HEK293 (cell line): ENCODE data around the gene SNRNP70.

ENCODE experiments used
- CTCF ChIA-PET: fragments of 350-600 bp; formaldehyde crosslinking; extraction: SDS; loops from one replicate; lab custom pipeline; 2021; ENCODE audit warnings: antibody characterized with exemption; lab: Yijun Ruan, JAX
- POLR2A ChIA-PET: fragments of 300-600 bp; formaldehyde crosslinking; extraction: SDS; loops from one replicate; lab custom pipeline; 2020; ENCODE audit warnings: antibody characterized with exemption, inconsistent platforms; lab: Yijun Ruan, JAX
- H3K27ac ChIP-seq: fragments of 200-500 bp; sonication (Bioruptor generic); 2 replicates; pipeline ENCODE4 v1.5.1; 2014; ENCODE audit warnings: low read depth, low read length, control low read depth, inconsistent platforms; ENCODE audit errors: extremely low read depth
- H3K36me3 ChIP-seq, 2 experiments: fragments of 200-500 bp in 1 of 2; sonication (Bioruptor generic) in 1 of 2; 1 replicate in 1 of 2; 2 replicates in 1 of 2; pipeline ENCODE4 v1.5.1; 2014 to 2017; ENCODE audit warnings: inconsistent platforms in 2 of 2, low read length in 2 of 2; ENCODE audit not compliant: control insufficient read depth in 2 of 2, insufficient read depth in 1 of 2
- H3K4me1 ChIP-seq: fragments of 200-500 bp; sonication (Bioruptor generic); 2 replicates; pipeline ENCODE4 v1.5.1; 2014; ENCODE audit warnings: mild to moderate bottlenecking, low read length, inconsistent platforms; ENCODE audit not compliant: control insufficient read depth, insufficient read depth
- H3K4me3 ChIP-seq: 2 replicates; pipeline ENCODE4 v1.5.1; 2011; ENCODE audit warnings: low read depth, mild to moderate bottlenecking, control low read depth, low read length, moderate library complexity
- H3K9me3 ChIP-seq: fragments of 200-500 bp; sonication (Bioruptor generic); 2 replicates; pipeline ENCODE4 v1.5.1; 2014; ENCODE audit warnings: low read depth, low read length, inconsistent platforms; ENCODE audit not compliant: control insufficient read depth, insufficient read depth
- GLI2 ChIP-seq: fragments of 450-650 bp; formaldehyde crosslinking; IDR thresholded peaks from 2 replicates; pipeline ENCODE4; 2017; ENCODE audit warnings: missing biosample characterization, missing genetic modification characterization, low read depth, borderline replicate concordance
- GLIS1 ChIP-seq: fragments of 450-650 bp; formaldehyde crosslinking; IDR thresholded peaks from 2 replicates; pipeline ENCODE4 v1.5.1; 2016; ENCODE audit warnings: missing biosample characterization, missing genetic modification characterization
- HOXA7 ChIP-seq: sonication (generic); formaldehyde crosslinking; IDR thresholded peaks from 2 replicates; pipeline ENCODE4 v1.8.1; 2022; ENCODE audit warnings: missing genetic modification reagents, borderline replicate concordance
- IKZF3 ChIP-seq: fragments of 450-650 bp; IDR thresholded peaks from 2 replicates; pipeline ENCODE4 v1.5.0; 2018; ENCODE audit warnings: missing biosample characterization, mild to moderate bottlenecking, missing genetic modification characterization, moderate library complexity
- KLF16 ChIP-seq: fragments of 450-650 bp; formaldehyde crosslinking; IDR thresholded peaks from 2 replicates; pipeline ENCODE4 v1.5.1; 2017; ENCODE audit warnings: missing biosample characterization, missing genetic modification characterization
- SP2 ChIP-seq: fragments of 450-650 bp; formaldehyde crosslinking; IDR thresholded peaks from 2 replicates; pipeline ENCODE4 v1.5.1; 2016; ENCODE audit warnings: missing biosample characterization, missing genetic modification characterization
- SP7 ChIP-seq: fragments of 450-650 bp; formaldehyde crosslinking; IDR thresholded peaks from 2 replicates; pipeline ENCODE4 v1.5.1; 2016; ENCODE audit warnings: missing biosample characterization, missing genetic modification characterization
- ZBTB48 ChIP-seq: fragments of 450-650 bp; formaldehyde crosslinking; IDR thresholded peaks from 2 replicates; pipeline ENCODE4 v1.5.1; 2016; ENCODE audit warnings: missing biosample characterization, missing genetic modification characterization
- ZNF140 ChIP-seq: fragments of 450-650 bp; formaldehyde crosslinking; IDR thresholded peaks from 2 replicates; pipeline ENCODE4 v1.5.1; 2016; ENCODE audit warnings: missing biosample characterization, missing genetic modification characterization
- ZNF174 ChIP-seq: fragments of 450-650 bp; formaldehyde crosslinking; IDR thresholded peaks from 2 replicates; pipeline ENCODE4 v1.5.0; 2017; ENCODE audit warnings: missing biosample characterization, mild to moderate bottlenecking, missing genetic modification characterization
- ZNF266 ChIP-seq: fragments of 450-650 bp; formaldehyde crosslinking; IDR thresholded peaks from 2 replicates; pipeline ENCODE4 v1.5.1; 2016; ENCODE audit warnings: missing biosample characterization, missing genetic modification characterization, low read depth
- ZNF280C ChIP-seq: fragments of 450-650 bp; formaldehyde crosslinking; IDR thresholded peaks from 2 replicates; pipeline ENCODE4 v1.5.1; 2016; ENCODE audit warnings: missing biosample characterization, missing genetic modification characterization
- ZNF335 ChIP-seq: fragments of 450-650 bp; formaldehyde crosslinking; conservative IDR thresholded peaks from 2 replicates; pipeline ENCODE4 v1.5.1; 2016; ENCODE audit warnings: missing biosample characterization, missing genetic modification characterization
- ZNF341 ChIP-seq: fragments of 450-650 bp; formaldehyde crosslinking; IDR thresholded peaks from 2 replicates; pipeline ENCODE4; 2016; ENCODE audit warnings: low read depth, missing biosample characterization, missing genetic modification characterization
- ZNF366 ChIP-seq: fragments of 450-650 bp; formaldehyde crosslinking; conservative IDR thresholded peaks from 2 replicates; pipeline ENCODE4 v1.5.1; 2016; ENCODE audit warnings: missing biosample characterization, missing genetic modification characterization
- ZNF394 ChIP-seq: fragments of 450-650 bp; formaldehyde crosslinking; IDR thresholded peaks from 2 replicates; pipeline ENCODE4 v1.5.1; 2016; ENCODE audit warnings: missing biosample characterization, missing genetic modification characterization, mild to moderate bottlenecking, moderate library complexity, borderline replicate concordance
- ZNF529 ChIP-seq: fragments of 450-650 bp; formaldehyde crosslinking; IDR thresholded peaks from 2 replicates; pipeline ENCODE4 v1.5.1; 2017; ENCODE audit warnings: missing genetic modification characterization, missing biosample characterization; ENCODE audit not compliant: insufficient replicate concordance
- ZNF585B ChIP-seq: fragments of 450-650 bp; formaldehyde crosslinking; IDR thresholded peaks from 2 replicates; pipeline ENCODE4 v1.5.1; 2016; ENCODE audit warnings: missing biosample characterization, missing genetic modification characterization
- ZNF610 ChIP-seq: fragments of 450-650 bp; formaldehyde crosslinking; IDR thresholded peaks from 2 replicates; pipeline ENCODE4 v1.5.1; 2016; ENCODE audit warnings: missing biosample characterization, missing genetic modification characterization, borderline replicate concordance
- ZNF624 ChIP-seq: fragments of 450-650 bp; formaldehyde crosslinking; IDR thresholded peaks from 2 replicates; pipeline ENCODE4 v1.5.1; 2017; ENCODE audit warnings: missing biosample characterization, missing genetic modification characterization
- ZNF658 ChIP-seq: fragments of 450-650 bp; formaldehyde crosslinking; IDR thresholded peaks from 2 replicates; pipeline ENCODE4; 2016; ENCODE audit warnings: missing biosample characterization, missing genetic modification characterization
- ZNF777 ChIP-seq: fragments of 450-650 bp; formaldehyde crosslinking; IDR thresholded peaks from 2 replicates; pipeline ENCODE4 v1.5.1; 2017; ENCODE audit warnings: missing biosample characterization, missing genetic modification characterization, borderline replicate concordance
- ZNF791 ChIP-seq: fragments of 450-650 bp; formaldehyde crosslinking; IDR thresholded peaks from 2 replicates; pipeline ENCODE4 v1.5.1; 2016; ENCODE audit warnings: missing biosample characterization, missing genetic modification characterization
- TF ChIP-seq, protein P1 (sequence below): fragments of 450-650 bp; formaldehyde crosslinking; IDR thresholded peaks from 2 replicates; pipeline ENCODE4 v1.5.1; 2016; ENCODE audit warnings: missing biosample characterization, missing genetic modification characterization
- TF ChIP-seq, protein P2 (sequence below): fragments of 450-650 bp; formaldehyde crosslinking; IDR thresholded peaks from 2 replicates; pipeline ENCODE4 v1.5.1; 2016; ENCODE audit warnings: missing biosample characterization, missing genetic modification characterization, borderline replicate concordance
- TF ChIP-seq, protein P3 (sequence below): fragments of 450-650 bp; formaldehyde crosslinking; IDR thresholded peaks from 2 replicates; pipeline ENCODE4 v1.5.1; 2017; ENCODE audit warnings: missing biosample characterization, missing genetic modification characterization

SNRNP70 gene

GRCh38 chr19:49064768-49065611 is 20.3 kb upstream of the SNRNP70 start, which contains the start of gene NTF4 (continued):
- TF ChIP-seq ZNF394 (tag by site-specific recombination), result no peak
- TF ChIP-seq, protein P1, sequence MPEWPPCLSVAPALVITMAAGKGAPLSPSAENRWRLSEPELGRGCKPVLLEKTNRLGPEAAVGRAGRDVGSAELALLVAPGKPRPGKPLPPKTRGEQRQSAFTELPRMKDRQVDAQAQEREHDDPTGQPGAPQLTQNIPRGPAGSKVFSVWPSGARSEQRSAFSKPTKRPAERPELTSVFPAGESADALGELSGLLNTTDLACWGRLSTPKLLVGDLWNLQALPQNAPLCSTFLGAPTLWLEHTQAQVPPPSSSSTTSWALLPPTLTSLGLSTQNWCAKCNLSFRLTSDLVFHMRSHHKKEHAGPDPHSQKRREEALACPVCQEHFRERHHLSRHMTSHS, result no peak
- no peak for TF ChIP-seq ZNF777
- peak; percentile 54 for TF ChIP-seq SP2 (tag by site-specific recombination)
- no peak for TF ChIP-seq ZNF341
- no peak for TF ChIP-seq GLIS1 (tag by site-specific recombination)
- TF ChIP-seq ZNF335 (tag by site-specific recombination), result peak; percentile 40; the same call in 1 of the 2 replicates
- TF ChIP-seq KLF16, result no peak
- TF ChIP-seq, protein P2, sequence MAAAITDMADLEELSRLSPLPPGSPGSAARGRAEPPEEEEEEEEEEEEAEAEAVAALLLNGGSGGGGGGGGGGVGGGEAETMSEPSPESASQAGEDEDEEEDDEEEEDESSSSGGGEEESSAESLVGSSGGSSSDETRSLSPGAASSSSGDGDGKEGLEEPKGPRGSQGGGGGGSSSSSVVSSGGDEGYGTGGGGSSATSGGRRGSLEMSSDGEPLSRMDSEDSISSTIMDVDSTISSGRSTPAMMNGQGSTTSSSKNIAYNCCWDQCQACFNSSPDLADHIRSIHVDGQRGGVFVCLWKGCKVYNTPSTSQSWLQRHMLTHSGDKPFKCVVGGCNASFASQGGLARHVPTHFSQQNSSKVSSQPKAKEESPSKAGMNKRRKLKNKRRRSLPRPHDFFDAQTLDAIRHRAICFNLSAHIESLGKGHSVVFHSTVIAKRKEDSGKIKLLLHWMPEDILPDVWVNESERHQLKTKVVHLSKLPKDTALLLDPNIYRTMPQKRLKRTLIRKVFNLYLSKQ (tag by site-specific recombination), result no peak
- no peak for TF ChIP-seq ZNF529 (tag by site-specific recombination)
- TF ChIP-seq ZNF174 (tag by site-specific recombination), result no peak
- TF ChIP-seq SP7, result 0 out of 2 replicates have a peak, but pooled peaks have one; percentile 9
- no peak for TF ChIP-seq ZBTB48
- no peak for TF ChIP-seq GLI2 (tag by site-specific recombination)
- TF ChIP-seq ZNF266, result no peak
- TF ChIP-seq ZNF791, result no peak

- H3K27ac ChIP-seq, result no peak overlapping the region
- H3K36me3 ChIP-seq, result no peaks in the 10 kb centered on the region
- H3K4me1 ChIP-seq, result peaks cover 6% of the 10 kb centered on the region
- TF ChIP-seq ZNF624 (tag by site-specific recombination) (no peak), ZNF658 (tag by site-specific recombination) (no peak), ZNF366 (tag by site-specific recombination) (peak; percentile 11; the same call in 1 of the 2 replicates), ZNF280C (no peak), ZNF610 (tag by site-specific recombination) (no peak), ZNF140 (no peak), IKZF3 (tag by site-specific recombination) (0 out of 2 replicates have a peak, but pooled peaks have one; percentile 30), HOXA7 (no peak), ZNF585B (tag by site-specific recombination) (no peak)
- TF ChIP-seq, protein P3, sequence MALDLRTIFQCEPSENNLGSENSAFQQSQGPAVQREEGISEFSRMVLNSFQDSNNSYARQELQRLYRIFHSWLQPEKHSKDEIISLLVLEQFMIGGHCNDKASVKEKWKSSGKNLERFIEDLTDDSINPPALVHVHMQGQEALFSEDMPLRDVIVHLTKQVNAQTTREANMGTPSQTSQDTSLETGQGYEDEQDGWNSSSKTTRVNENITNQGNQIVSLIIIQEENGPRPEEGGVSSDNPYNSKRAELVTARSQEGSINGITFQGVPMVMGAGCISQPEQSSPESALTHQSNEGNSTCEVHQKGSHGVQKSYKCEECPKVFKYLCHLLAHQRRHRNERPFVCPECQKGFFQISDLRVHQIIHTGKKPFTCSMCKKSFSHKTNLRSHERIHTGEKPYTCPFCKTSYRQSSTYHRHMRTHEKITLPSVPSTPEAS (tag by site-specific recombination), result no peak
- H3K4me3 ChIP-seq, result no peak overlapping the region
- H3K9me3 ChIP-seq, result no peaks in the 10 kb centered on the region
- CTCF ChIA-PET, result interaction anchor here (0.6 to 1.7 kb wide), 11 partner anchors 8 to 442 kb away, joined by 3 to 9 read pairs (median 4); no protein-coding TSS in a partner anchor
- POLR2A ChIA-PET, result interaction anchor here (0.5 to 2.0 kb wide), 4 partner anchors 10 to 73 kb away, joined by 3 to 12 read pairs (median 6); partner anchors contain the start of genes GYS1, LIN7B and RUVBL2
Observed at GRCh38 chr19:49065905-49066512, 19.2 kb upstream of the SNRNP70 start.
